K562 (cell line): Measurements from ENCODE around the gene POU3F1. TPM values are rescaled to one million over a fixed set of nuclear protein-coding genes. Genes with fewer than 3 reads are reported as not detected.

Experiments used
- BDP1 ChIP-seq: IDR thresholded peaks from 3 replicates; pipeline ENCODE4 v1.6.1; 2011; ENCODE audit not compliant: insufficient read length, insufficient read depth
- BRF2 ChIP-seq: IDR thresholded peaks from 3 replicates; pipeline ENCODE4 v1.6.1; 2011; ENCODE audit warnings: borderline replicate concordance, mild to moderate bottlenecking; ENCODE audit not compliant: insufficient read length, insufficient read depth
- C11orf30 ChIP-seq: fragments of 450-650 bp; IDR thresholded peaks from 2 replicates; pipeline ENCODE4 v1.6.1; 2016; ENCODE audit warnings: low read depth, mild to moderate bottlenecking
- E2F5 ChIP-seq: sonication (generic); formaldehyde crosslinking; IDR thresholded peaks from 2 replicates; pipeline ENCODE4 v1.8.0; 2022; ENCODE audit warnings: mild to moderate bottlenecking, missing genetic modification reagents
- FOXP4 ChIP-seq: sonication (generic); formaldehyde crosslinking; IDR thresholded peaks from 2 replicates; pipeline ENCODE4 v1.8.0; 2022; ENCODE audit warnings: mild to moderate bottlenecking, missing genetic modification reagents, borderline replicate concordance
- GTF2A2 ChIP-seq: IDR thresholded peaks from 2 replicates; pipeline ENCODE4 v1.6.1; 2016; ENCODE audit warnings: mild to moderate bottlenecking, missing genetic modification characterization, missing compliant biosample characterization
- IRF1 ChIP-seq: sonication (generic); formaldehyde crosslinking; IDR thresholded peaks from 2 replicates; pipeline ENCODE4 v1.8.0; 2022; ENCODE audit warnings: missing genetic modification reagents, mild to moderate bottlenecking, borderline replicate concordance
- NCOR1 ChIP-seq: fragments of 450-650 bp; IDR thresholded peaks from 2 replicates; pipeline ENCODE4 v1.6.1; 2016; ENCODE audit warnings: mild to moderate bottlenecking, moderate library complexity
- POU5F1 ChIP-seq: fragments of 150-350 bp; IDR thresholded peaks from 2 replicates; pipeline ENCODE4 v1.6.1; 2014; ENCODE audit warnings: borderline replicate concordance, low read length, low read depth, mild to moderate bottlenecking; ENCODE audit not compliant: partially characterized antibody
- SNAPC5 ChIP-seq: fragments of 250-450 bp; sonication (Bioruptor Pico); IDR thresholded peaks from 2 replicates; pipeline ENCODE4 v1.8.0; 2021; ENCODE audit warnings: moderate library complexity, mild to moderate bottlenecking, inconsistent platforms
- TEAD2 ChIP-seq: fragments of 450-650 bp; IDR thresholded peaks from 2 replicates; pipeline ENCODE4 v1.6.1; 2016; ENCODE audit warnings: missing genetic modification characterization, control low read depth, missing compliant biosample characterization
- TFAP4 ChIP-seq: sonication (generic); formaldehyde crosslinking; IDR thresholded peaks from 2 replicates; pipeline ENCODE4 v1.8.0; 2022; ENCODE audit warnings: missing genetic modification reagents, mild to moderate bottlenecking, moderate library complexity, borderline replicate concordance
- TGIF2 ChIP-seq: sonication (generic); formaldehyde crosslinking; IDR thresholded peaks from 2 replicates; pipeline ENCODE4 v1.8.1; 2022; ENCODE audit warnings: mild to moderate bottlenecking, missing genetic modification reagents, moderate library complexity
- THRA ChIP-seq: fragments of 450-650 bp; IDR thresholded peaks from 2 replicates; pipeline ENCODE4 v1.6.1; 2017; ENCODE audit warnings: mild to moderate bottlenecking, moderate library complexity
- ZBTB1 ChIP-seq: sonication (generic); formaldehyde crosslinking; IDR thresholded peaks from 2 replicates; pipeline ENCODE4 v1.8.1; 2023; ENCODE audit warnings: missing genetic modification reagents, low read depth, mild to moderate bottlenecking, borderline replicate concordance
- ZNF41 ChIP-seq: fragments of 250-450 bp; sonication (Bioruptor Pico); conservative IDR thresholded peaks from 2 replicates; pipeline ENCODE4 v1.4.0; 2020; ENCODE audit warnings: mild to moderate bottlenecking
- ZNF431 ChIP-seq: sonication (generic); formaldehyde crosslinking; IDR thresholded peaks from 2 replicates; pipeline ENCODE4 v1.8.0; 2022; ENCODE audit warnings: mild to moderate bottlenecking, missing genetic modification reagents
- ZNF586 ChIP-seq: fragments of 450-650 bp; formaldehyde crosslinking; conservative IDR thresholded peaks from 2 replicates; pipeline ENCODE4 v1.4.0; 2020; ENCODE audit warnings: mild to moderate bottlenecking, moderate library complexity
- ZNF766 ChIP-seq: fragments of 200-800 bp; sonication (Bioruptor generic); conservative IDR thresholded peaks from 2 replicates; pipeline ENCODE4 v1.6.1; 2016; ENCODE audit warnings: missing genetic modification characterization, missing compliant biosample characterization
- polyA plus RNA-seq, 8 experiments: library from polyadenylated mRNA; depleted of rRNA in 4 of 8; stranded (reverse) in 5 of 8; unstranded in 3 of 8; fragments of >200 nt; fragmentation: Nextera tagmentation in 2 of 8; fragmentation: Illumina TruSeq in 1 of 8; extraction: Ambion mirVana in 2 of 8; extraction: Trizol in 1 of 8; gene quantifications; 2 replicates each; pipeline versions ENCODE4 v1.2.1 to v1.2.3, GENCODE V29; 2011 to 2014; ENCODE audit warnings: inconsistent platforms in 1 of 8, missing spikeins in 1 of 8
- total RNA-seq, 7 experiments: library from RNA; depleted of rRNA in 6 of 7; stranded (reverse); fragments of >200 nt in 6 of 7; fragmentation: Illumina TruSeq in 2 of 7; extraction: Trizol in 2 of 7; gene quantifications; 2 replicates each; pipeline versions ENCODE4 v1.2.1 to v1.2.3, GENCODE V29; 2011 to 2021; ENCODE audit warnings: low replicate concordance in 1 of 7

The POU3F1 gene
- total and polyA plus RNA-seq, 9 of the 15 experiments (the other 6 are each of a cell fraction or from before 2014, with no cell fraction given) = 0.09 TPM; not detected in 8

GRCh38 chr1:38012363-38013226, 34.0 kb downstream of the POU3F1 start, which contains the start of gene UTP11 (continued):
- TF ChIP-seq IRF1 (CRISPR knock-in tag) = peak; percentile 99; the same call in 1 of the 2 replicates
- TF ChIP-seq GTF2A2 (tag) = 0 out of 2 replicates have a peak, but pooled peaks have one; percentile 40
- TF ChIP-seq C11orf30 = peak; percentile 86
- TF ChIP-seq TEAD2 (tag) = peak; percentile 82
- TF ChIP-seq ZNF41 (CRISPR knock-in tag) = peak; percentile 95
- TF ChIP-seq SNAPC5 (CRISPR knock-in tag) = no peak
- peak; percentile 94 for TF ChIP-seq ZNF431 (CRISPR knock-in tag)
- no peak for TF ChIP-seq BDP1
- peak; percentile 99 for TF ChIP-seq E2F5 (CRISPR knock-in tag)
- no peak for TF ChIP-seq BRF2
- no peak for TF ChIP-seq TGIF2 (CRISPR knock-in tag)
- peak; percentile 79 for TF ChIP-seq ZBTB1 (CRISPR knock-in tag)
- peak; percentile 70; the same call in 1 of the 2 replicates for TF ChIP-seq ZNF586 (CRISPR knock-in tag)
- peak; percentile 97 for TF ChIP-seq ZNF766
- TF ChIP-seq FOXP4 (CRISPR knock-in tag) = peak; percentile 96
- TF ChIP-seq POU5F1 = peak; percentile 74
- TF ChIP-seq THRA = no peak
- TF ChIP-seq NCOR1 = 0 out of 2 replicates have a peak, but pooled peaks have one; percentile 38
- peak; percentile 94 for TF ChIP-seq TFAP4 (CRISPR knock-in tag)
